C4-2B (cell line): Measurements from ENCODE around the gene PHKB.

Experiments used
- CTCF ChIP-seq: fragments of 450-650 bp; conservative IDR thresholded peaks from 2 replicates; pipeline ENCODE4 v1.5.1; 2017; ENCODE audit warnings: mild to moderate bottlenecking
- ZFX ChIP-seq: fragments of 450-650 bp; IDR thresholded peaks from 2 replicates; pipeline ENCODE4 v1.6.1; 2017

DNA sequence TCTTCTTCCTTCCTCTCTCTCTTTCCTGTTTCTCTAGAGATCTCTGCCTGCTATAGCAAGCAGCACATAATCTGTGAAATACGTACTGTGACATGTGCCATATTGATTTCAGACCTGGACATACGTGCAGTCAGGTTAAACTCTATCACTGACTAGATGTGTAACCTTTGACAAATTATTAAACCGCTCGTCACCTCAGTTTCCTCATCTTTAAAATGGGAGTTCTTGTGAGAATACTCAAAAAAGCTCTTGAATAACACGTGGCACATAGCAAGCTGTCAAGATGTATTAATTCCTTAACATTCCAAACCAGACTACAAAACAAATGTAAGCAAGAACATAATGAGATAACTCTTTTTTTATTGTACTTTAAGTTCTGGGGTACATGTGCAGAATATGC, 170.0 kb downstream of the PHKB start:
- no peak for TF ChIP-seq CTCF
- no peak for TF ChIP-seq ZFX
